H1 (cell line): ENCODE results near the gene MDK. TPM values are rescaled to one million over a fixed set of nuclear protein-coding genes. Genes with fewer than 3 reads are reported as not detected.

Source experiments
- CTCF ChIA-PET: fragments of 300-600 bp; sonication (Branson Sonifier 250); formaldehyde crosslinking; loops from one replicate; lab custom pipeline; 2021; ENCODE audit not compliant: partially characterized antibody; lab: Charles Lee
- POLR2A ChIA-PET: fragments of 300-600 bp; sonication (Branson Sonifier 250); formaldehyde crosslinking; loops from one replicate; lab custom pipeline; 2021; ENCODE audit warnings: inconsistent platforms; ENCODE audit not compliant: partially characterized antibody; lab: Charles Lee
- DNase-seq, 2 experiments: peaks; one replicate each; pipeline versions ENCODE4 v3.0.0 to v3.0.0-alpha.2; 2010 to 2022; ENCODE audit warnings: low spot score in 2 of 2, low read depth in 1 of 2, mixed read lengths in 1 of 2
- FAIRE-seq: peaks from 2 replicates; lab custom pipeline; 2011; peaks lifted over from hg19 to GRCh38; lab: Jason Lieb, UNC
- H2AFZ ChIP-seq: 2 replicates; pipeline ENCODE4 v1.8.1; 2012; ENCODE audit warnings: low read length, inconsistent platforms
- H2AK5ac ChIP-seq: 2 replicates; pipeline ENCODE4 v1.6.1; 2013; ENCODE audit warnings: low read depth, low read length
- H2BK120ac ChIP-seq: replicated peaks from 2 replicates; pipeline ENCODE3; 2013; ENCODE audit warnings: low read depth, low read length, inconsistent platforms
- H2BK12ac ChIP-seq: 2 replicates; pipeline ENCODE4 v1.6.1; 2013; ENCODE audit warnings: low read depth, low read length
- H2BK15ac ChIP-seq: 2 replicates; pipeline ENCODE4 v1.6.1; 2013; ENCODE audit warnings: low read length
- H2BK20ac ChIP-seq: 2 replicates; pipeline ENCODE4 v1.6.1; 2013; ENCODE audit warnings: low read length
- H2BK5ac ChIP-seq: 2 replicates; pipeline ENCODE4 v1.6.1; 2013; ENCODE audit warnings: low read depth, low read length
- H3K14ac ChIP-seq: 2 replicates; pipeline ENCODE4 v1.6.1; 2013; ENCODE audit warnings: inconsistent platforms; ENCODE audit not compliant: insufficient read length
- H3K18ac ChIP-seq: 2 replicates; pipeline ENCODE4 v1.6.1; 2013; ENCODE audit warnings: low read length; ENCODE audit errors: extremely low read depth
- H3K23ac ChIP-seq: 2 replicates; pipeline ENCODE4 v1.6.1; 2013; ENCODE audit warnings: inconsistent platforms; ENCODE audit not compliant: insufficient read length
- H3K23me2 ChIP-seq: 2 replicates; pipeline ENCODE4 v1.6.1; 2013; ENCODE audit warnings: low read depth, low read length
- H3K27ac ChIP-seq: 2 replicates; pipeline ENCODE4 v1.6.1; 2011; ENCODE audit warnings: low read depth, low read length, inconsistent platforms
- H3K27me3 ChIP-seq, 4 experiments: replicated peaks in 1 of 4; 1 replicate in 1 of 4; 2 replicates in 3 of 4; pipeline versions ENCODE4 v1.6.1 to v1.8.1; 2011 to 2013; ENCODE audit warnings: low read length in 3 of 4, mild to moderate bottlenecking in 3 of 4, inconsistent platforms in 2 of 4, mixed read lengths in 2 of 4, moderate library complexity in 1 of 4; ENCODE audit not compliant: control insufficient read depth in 3 of 4, insufficient read depth in 3 of 4; ENCODE audit errors: extremely low read depth in 1 of 4
- H3K36me3 ChIP-seq, 4 experiments: 2 replicates each; pipeline versions ENCODE4 v1.6.1 to v1.8.1; 2011 to 2013; ENCODE audit warnings: mild to moderate bottlenecking in 4 of 4, low read length in 3 of 4, moderate library complexity in 2 of 4, control low read depth in 1 of 4, inconsistent platforms in 1 of 4; ENCODE audit not compliant: insufficient read depth in 4 of 4, control insufficient read depth in 2 of 4
- H3K4ac ChIP-seq: replicated peaks from 2 replicates; pipeline ENCODE3; 2013; ENCODE audit warnings: low read length, low read depth, mixed read lengths, inconsistent platforms; ENCODE audit not compliant: insufficient read length
- H3K4me1 ChIP-seq, 4 experiments: replicated peaks in 1 of 4; 1 replicate in 1 of 4; 2 replicates in 3 of 4; pipeline versions ENCODE4 v1.6.1 to v1.8.1; 2011 to 2013; ENCODE audit warnings: low read length in 3 of 4, inconsistent platforms in 2 of 4, mixed read lengths in 1 of 4; ENCODE audit not compliant: insufficient read depth in 4 of 4, control insufficient read depth in 3 of 4
- H3K4me2 ChIP-seq, 2 experiments: 2 replicates each; pipeline versions ENCODE4 v1.6.1 to v1.8.1; 2011 to 2013; ENCODE audit warnings: low read depth in 2 of 2, low read length in 2 of 2, control low read depth in 1 of 2, inconsistent platforms in 1 of 2, mild to moderate bottlenecking in 1 of 2; ENCODE audit not compliant: insufficient read depth in 1 of 2
- H3K4me3 ChIP-seq, 4 experiments: fragments of 200-600, 300-600 bp in 1 of 4; sonication (generic), shearing (Covaris generic), sonication (Bioruptor Twin) in 1 of 4; 2 replicates each; pipeline versions ENCODE4 v1.5.1 to v1.8.1; 2011 to 2016; ENCODE audit warnings: low read length in 4 of 4, low read depth in 3 of 4, control low read depth in 2 of 4, inconsistent platforms in 2 of 4, mild to moderate bottlenecking in 2 of 4, mixed read lengths in 1 of 4, moderate library complexity in 1 of 4; ENCODE audit not compliant: insufficient read depth in 2 of 4; ENCODE audit errors: extremely low read depth in 1 of 4
- H3K56ac ChIP-seq: replicated peaks from 2 replicates; pipeline ENCODE3; 2013; ENCODE audit warnings: low read depth, mild to moderate bottlenecking, mixed read lengths, low read length, inconsistent platforms; ENCODE audit not compliant: insufficient read length
- H3K79me1 ChIP-seq: 2 replicates; pipeline ENCODE4 v1.6.1; 2013; ENCODE audit warnings: low read depth, low read length, control low read depth
- H3K79me2 ChIP-seq, 2 experiments: 2 replicates each; pipeline versions ENCODE4 v1.6.1 to v1.8.1; 2012 to 2013; ENCODE audit warnings: low read length in 2 of 2, mild to moderate bottlenecking in 2 of 2, inconsistent platforms in 1 of 2; ENCODE audit not compliant: insufficient read depth in 2 of 2, control insufficient read depth in 1 of 2
- H3K9ac ChIP-seq, 4 experiments: replicated peaks in 1 of 4; 1 replicate in 1 of 4; 2 replicates in 3 of 4; pipeline versions ENCODE4 v1.6.1 to v1.8.1; 2011 to 2013; ENCODE audit warnings: low read depth in 3 of 4, low read length in 3 of 4, control low read depth in 2 of 4, mild to moderate bottlenecking in 2 of 4, moderate library complexity in 2 of 4, inconsistent platforms in 1 of 4; ENCODE audit errors: extremely low read depth in 1 of 4
- H3K9me3 ChIP-seq, 2 experiments: 2 replicates each; pipeline versions ENCODE4 v1.6.1 to v1.8.1; 2012 to 2013; ENCODE audit warnings: mild to moderate bottlenecking in 2 of 2, moderate library complexity in 2 of 2, control low read depth in 1 of 2, inconsistent platforms in 1 of 2, low read depth in 1 of 2, low read length in 1 of 2, mixed read lengths in 1 of 2; ENCODE audit not compliant: insufficient read depth in 2 of 2
- H4K20me1 ChIP-seq, 2 experiments: replicated peaks in 1 of 2; 2 replicates each; pipeline versions ENCODE3 to v1.8.1; 2011 to 2013; ENCODE audit warnings: inconsistent platforms in 2 of 2, low read length in 2 of 2, mild to moderate bottlenecking in 1 of 2; ENCODE audit not compliant: insufficient read depth in 2 of 2, control insufficient read depth in 1 of 2
- H4K5ac ChIP-seq: 2 replicates; pipeline ENCODE4 v1.6.1; 2013; ENCODE audit warnings: low read length, low read depth, mixed read lengths, inconsistent platforms; ENCODE audit not compliant: insufficient read length
- H4K8ac ChIP-seq: 2 replicates; pipeline ENCODE4 v1.8.0; 2013; ENCODE audit warnings: mild to moderate bottlenecking, moderate library complexity, low read length, inconsistent platforms; ENCODE audit not compliant: insufficient read depth; ENCODE audit errors: extremely low read depth
- H4K91ac ChIP-seq: replicated peaks from 2 replicates; pipeline ENCODE3; 2013; ENCODE audit warnings: low read length, mixed read lengths, inconsistent platforms; ENCODE audit not compliant: insufficient read length
- CHD1 ChIP-seq: IDR thresholded peaks from 2 replicates; pipeline ENCODE4 v1.6.1; 2012; ENCODE audit warnings: low read depth, low read length, improper control_type of control experiment
- MAX ChIP-seq: IDR thresholded peaks from 2 replicates; pipeline ENCODE4 v1.6.1; 2012; ENCODE audit warnings: inconsistent platforms
- WGBS, 2 experiments: shearing (Covaris generic) in 1 of 2; methylation state at CpG; one replicate each; pipeline versions ENCODE4 v1.1.6 to v1.1.7; 2013 to 2015; ENCODE audit warnings: low lambda C conversion rate in 2 of 2, mixed read lengths in 2 of 2, inconsistent platforms in 1 of 2, low coverage in 1 of 2, missing lambda C conversion rate in 1 of 2; ENCODE audit not compliant: insufficient replicate concordance in 2 of 2, insufficient coverage in 1 of 2, insufficient read length in 1 of 2; ENCODE audit errors: extremely low coverage in 1 of 2, missing lambda C conversion rate in 1 of 2; 5-methylcytosine and 5-hydroxymethylcytosine counted together
- polyA plus RNA-seq, 7 experiments: library from polyadenylated mRNA; depleted of rRNA in 3 of 7; stranded (reverse) in 5 of 7; unstranded in 2 of 7; fragments of >200 nt in 5 of 7; fragments of 200-250 nt in 2 of 7; gene quantifications; 1 replicate in 5 of 7; 2 replicates in 1 of 7; 4 replicates in 1 of 7; pipeline versions ENCODE4 v1.2.1 to v1.2.3, GENCODE V29; 2011 to 2013; ENCODE audit warnings: missing spikeins in 2 of 7, mixed read lengths in 2 of 7
- total RNA-seq: library from RNA; stranded (reverse); fragmentation: NEBNext Ultra II Directional; extraction: Animal tissue kit (Norgen Biotek cat#: 25700); gene quantifications from 2 replicates; pipeline ENCODE4 v1.2.1, GENCODE V29; 2021

MDK gene
- total and polyA plus RNA-seq, 2 of the 8 experiments (the other 6 are each of a cell fraction or from before 2014, with no cell fraction given), result 309 to 606 TPM

GRCh38 chr11:46363031-46363407 lies 18.4 kb upstream of the MDK start:
- CTCF ChIA-PET, result interaction anchor here (1.2 to 44.5 kb wide), 5 partner anchors 3 to 55 kb away, joined by 3 to 1004 read pairs (median 8); partner anchors contain the start of genes DGKZ and MDK
- TF ChIP-seq CHD1, result no peak
- no peak for TF ChIP-seq MAX
- Histone ChIP-seq H3K4me1 (peaks cover 0 to 23% (median 14%) of the 10 kb centered on the region in 4 experiments; a peak in 6 of 7 replicates), H2AK5ac (no peak overlapping the region), H3K4me3 (no peak overlapping the region), H3K23me2 (no peaks in the 10 kb centered on the region), H2BK20ac (no peak overlapping the region), H3K27me3 (no peaks in the 10 kb centered on the region), H3K14ac (no peak overlapping the region), H3K79me2 (peaks cover 0 to 56% of the 10 kb centered on the region in 2 experiments; a peak in 2 of 4 replicates), H3K9me3 (no peaks in the 10 kb centered on the region), H2BK15ac (no peak overlapping the region), H4K91ac (no peak overlapping the region), H3K9ac (no peak overlapping the region), H4K20me1 (peaks cover 8 to 30% of the 10 kb centered on the region in 2 experiments), H4K8ac (no peak overlapping the region), H3K27ac (peak overlapping the region; percentile 57; the same call in 1 of the 2 replicates), H3K56ac (no peak overlapping the region), H2BK120ac (no peak overlapping the region), H3K4ac (no peak overlapping the region), H2BK12ac (no peak overlapping the region), H3K36me3 (peaks cover 0 to 1% (median 0%) of the 10 kb centered on the region in 4 experiments; a peak in 1 of 8 replicates), H2BK5ac (peak overlapping the region; percentile 71; the same call in 1 of the 2 replicates), H3K23ac (no peak overlapping the region), H3K79me1 (peaks cover 21% of the 10 kb centered on the region), H4K5ac (no peak overlapping the region), H3K4me2 (no peak overlapping the region), H2AFZ (no peak overlapping the region), H3K18ac (no peak overlapping the region; the same call in 1 of the 2 replicates)
- WGBS, 2 experiments, result 82% methylated on average over 9 of the region's 9 CpGs; no CpG with 5 or more reads in 1 of the 2 experiments
- no peak for FAIRE-seq
- no peak for DNase-seq
- POLR2A ChIA-PET, result interaction anchor here (1.0 to 7.8 kb wide), 3 partner anchors 12 to 17 kb away, joined by 3 to 69 read pairs (median 3); partner anchors contain the start of gene DGKZ
